Activated CD8-positive, alpha-beta T cell treated with anti-CD3 and anti-CD28 coated beads for 36 hours (primary cell): ENCODE results near the gene RXRA. TPM values are rescaled to one million over a fixed set of nuclear protein-coding genes. Genes with fewer than 3 reads are reported as not detected.

Experiments used
- ATAC-seq: fragments of 200-7000 bp; cut with Tn5 transposase; one replicate; pipeline ENCODE4 v1.10.0; 2021; ENCODE audit warnings: mild to moderate bottlenecking, moderate library complexity
- CTCF ChIA-PET: fragments of 350-600 bp; sonication (Branson Sonifier 250); formaldehyde crosslinking; loops from one replicate; lab custom pipeline; 2021; ENCODE audit warnings: antibody characterized with exemption; lab: Charles Lee
- POLR2A ChIA-PET: fragments of 350-600 bp; sonication (Branson Sonifier 250); formaldehyde crosslinking; loops from one replicate; lab custom pipeline; 2021; ENCODE audit warnings: antibody characterized with exemption; lab: Charles Lee
- DNase-seq: peaks from one replicate; pipeline ENCODE4 v3.0.0-alpha.2; 2020
- H3K27ac Mint-ChIP-seq: one replicate; pipeline ENCODE4 v1.8.0; 2021; ENCODE audit warnings: mild to moderate bottlenecking, mixed read lengths
- H3K27me3 Mint-ChIP-seq: one replicate; pipeline ENCODE4 v1.8.0; 2021; ENCODE audit warnings: mixed read lengths
- H3K36me3 Mint-ChIP-seq: one replicate; pipeline ENCODE4 v1.8.0; 2021; ENCODE audit warnings: low read depth, mixed read lengths
- H3K4me1 Mint-ChIP-seq: one replicate; pipeline ENCODE4 v1.8.0; 2021; ENCODE audit warnings: low read depth, mixed read lengths
- H3K4me3 Mint-ChIP-seq: one replicate; pipeline ENCODE4 v1.8.0; 2021; ENCODE audit warnings: mild to moderate bottlenecking, moderate library complexity, mixed read lengths
- H3K9me3 Mint-ChIP-seq: one replicate; pipeline ENCODE4 v1.8.0; 2021; ENCODE audit warnings: mixed read lengths
- intact Hi-C: fragments of 100-400 bp; cut with micrococcal nuclease; formaldehyde crosslinking; loops from one replicate; pipeline ENCODE4 v1.10.0; 2022
- total RNA-seq, 2 experiments: library from RNA; stranded (reverse); gene quantifications; one replicate each; pipeline ENCODE4 v1.2.3, GENCODE V29; 2021
- TF ChIP-seq, protein P1 (sequence below): fragments of 200-600 bp; IDR thresholded peaks from one replicate; pipeline ENCODE4 v1.8.0; 2022; ENCODE audit warnings: antibody characterized with exemption, mild to moderate bottlenecking

The RXRA gene
- total RNA-seq, 2 experiments from 2014 or later = 23.2 to 23.8 TPM

DNA sequence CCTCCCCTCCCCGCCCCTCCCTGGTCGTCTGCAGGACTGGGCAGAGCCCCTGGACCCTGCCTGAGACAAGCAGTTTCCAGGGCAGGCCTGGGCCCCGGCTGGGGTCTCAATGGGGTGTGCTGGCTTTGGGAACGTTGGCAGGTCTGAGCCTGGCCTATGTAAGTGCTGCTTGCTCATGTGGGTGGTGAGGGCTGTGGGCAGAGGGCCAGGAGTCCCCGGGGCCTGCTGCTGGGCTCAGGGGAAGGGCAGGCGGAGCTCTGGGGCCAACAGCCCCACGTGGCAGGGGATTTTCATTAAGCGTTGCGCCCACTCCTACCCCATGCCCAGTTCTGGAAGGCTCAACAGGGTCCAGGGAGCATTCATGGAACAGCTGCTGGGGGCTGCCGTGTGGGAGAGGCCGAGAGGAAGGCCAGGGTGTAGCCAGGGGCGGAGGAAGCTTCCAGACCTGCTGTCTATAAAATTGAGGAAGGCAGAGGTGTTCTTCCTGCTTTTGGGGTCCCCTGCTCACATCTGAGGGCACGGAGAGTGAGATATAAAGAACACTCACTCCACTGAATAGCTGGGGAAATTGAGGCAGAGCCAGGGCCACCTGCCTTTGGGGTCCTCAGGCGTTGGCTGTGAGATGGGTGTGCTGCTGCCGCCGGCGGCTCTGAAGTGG is 32.5 kb downstream of the RXRA start:
- POLR2A ChIA-PET = no interaction called here
- no peak overlapping the region for H3K27ac Mint-ChIP-seq
- DNase-seq = no peak
- H3K36me3 Mint-ChIP-seq = no peaks in the 10 kb centered on the region
- TF ChIP-seq, protein P1, sequence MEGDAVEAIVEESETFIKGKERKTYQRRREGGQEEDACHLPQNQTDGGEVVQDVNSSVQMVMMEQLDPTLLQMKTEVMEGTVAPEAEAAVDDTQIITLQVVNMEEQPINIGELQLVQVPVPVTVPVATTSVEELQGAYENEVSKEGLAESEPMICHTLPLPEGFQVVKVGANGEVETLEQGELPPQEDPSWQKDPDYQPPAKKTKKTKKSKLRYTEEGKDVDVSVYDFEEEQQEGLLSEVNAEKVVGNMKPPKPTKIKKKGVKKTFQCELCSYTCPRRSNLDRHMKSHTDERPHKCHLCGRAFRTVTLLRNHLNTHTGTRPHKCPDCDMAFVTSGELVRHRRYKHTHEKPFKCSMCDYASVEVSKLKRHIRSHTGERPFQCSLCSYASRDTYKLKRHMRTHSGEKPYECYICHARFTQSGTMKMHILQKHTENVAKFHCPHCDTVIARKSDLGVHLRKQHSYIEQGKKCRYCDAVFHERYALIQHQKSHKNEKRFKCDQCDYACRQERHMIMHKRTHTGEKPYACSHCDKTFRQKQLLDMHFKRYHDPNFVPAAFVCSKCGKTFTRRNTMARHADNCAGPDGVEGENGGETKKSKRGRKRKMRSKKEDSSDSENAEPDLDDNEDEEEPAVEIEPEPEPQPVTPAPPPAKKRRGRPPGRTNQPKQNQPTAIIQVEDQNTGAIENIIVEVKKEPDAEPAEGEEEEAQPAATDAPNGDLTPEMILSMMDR = no peak
- no peaks in the 10 kb centered on the region for H3K27me3 Mint-ChIP-seq
- no peak for ATAC-seq
- intact Hi-C loops = no loop called here
- H3K9me3 Mint-ChIP-seq = no peaks in the 10 kb centered on the region
- H3K4me1 Mint-ChIP-seq = no peaks in the 10 kb centered on the region
- CTCF ChIA-PET = no interaction called here
- no peak overlapping the region for H3K4me3 Mint-ChIP-seq

DNA sequence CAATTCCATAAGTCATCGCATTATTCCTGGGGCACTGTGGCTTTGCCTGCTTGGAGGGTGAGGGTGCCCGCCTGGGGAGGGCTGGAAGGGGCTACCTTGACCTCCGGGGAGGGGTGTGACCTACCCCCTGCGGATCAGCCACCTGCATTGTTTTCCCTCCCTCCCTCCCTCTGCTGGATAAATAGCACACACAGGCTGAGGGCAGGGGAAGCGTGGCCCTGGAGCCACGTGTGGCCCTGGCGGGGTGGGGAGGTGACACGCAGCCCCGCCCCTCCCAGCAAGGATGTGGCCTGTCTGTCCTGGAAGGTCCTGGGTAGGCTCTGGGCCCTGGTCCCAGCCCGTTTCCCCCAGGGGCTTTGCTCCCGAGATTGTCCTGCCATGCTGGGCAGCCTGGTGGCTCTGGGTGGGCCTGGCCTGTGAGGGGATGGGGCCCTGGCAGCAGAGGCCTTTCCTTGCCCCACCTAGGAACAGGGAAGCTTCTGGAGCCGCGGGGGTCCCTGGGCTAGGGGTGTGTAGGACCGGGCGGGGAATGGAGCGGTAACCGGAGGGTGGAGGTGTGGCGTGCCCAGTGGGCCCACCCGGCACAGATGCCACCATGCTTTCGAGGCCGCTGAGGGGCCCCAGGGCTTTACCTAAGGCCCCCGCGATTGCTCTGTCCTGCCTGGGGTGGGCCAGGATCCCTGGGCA is 33.4 kb downstream of the RXRA start:
- intact Hi-C loops = no loop called here
- Mint-ChIP-seq H3K27me3 (no peaks in the 10 kb centered on the region), H3K27ac (no peak overlapping the region), H3K36me3 (no peaks in the 10 kb centered on the region), H3K4me3 (no peak overlapping the region), H3K9me3 (no peaks in the 10 kb centered on the region), H3K4me1 (no peaks in the 10 kb centered on the region)
- ATAC-seq (no peak), DNase-seq (no peak)
- ChIA-PET CTCF (no interaction called here), POLR2A (no interaction called here)
- TF ChIP-seq, protein P1 = no peak

DNA sequence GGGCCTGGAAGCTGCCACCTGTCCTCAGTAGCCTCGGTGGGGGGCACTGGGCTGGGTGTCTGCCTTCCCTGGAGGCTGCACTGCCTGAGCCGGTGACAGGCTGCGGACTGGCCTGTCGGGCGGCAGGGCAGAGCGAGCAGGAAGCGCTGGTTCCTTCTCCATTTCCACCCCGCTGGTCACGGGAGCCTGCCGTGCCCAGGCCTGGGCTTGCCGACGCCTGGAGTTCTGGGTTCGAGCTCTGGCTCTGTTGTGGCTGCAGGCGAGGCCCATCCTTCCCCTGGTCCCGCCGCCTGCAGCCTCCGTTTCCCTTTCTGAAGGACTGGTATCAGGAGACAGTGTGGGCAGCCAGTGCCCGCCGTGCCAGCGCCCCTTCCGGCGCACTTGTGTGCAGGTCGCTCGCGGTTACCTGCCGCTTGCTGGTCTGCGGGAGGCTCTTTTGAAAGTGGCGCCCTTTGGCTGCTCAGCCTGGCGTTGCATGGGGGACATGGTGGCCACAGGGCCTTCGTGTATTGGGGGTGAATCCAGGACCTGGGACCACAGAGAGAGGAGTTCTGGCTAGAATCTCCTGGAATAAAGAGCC is 34.0 kb downstream of the RXRA start:
- Mint-ChIP-seq H3K9me3 (no peaks in the 10 kb centered on the region), H3K36me3 (no peaks in the 10 kb centered on the region), H3K4me1 (no peaks in the 10 kb centered on the region), H3K27ac (no peak overlapping the region), H3K27me3 (no peaks in the 10 kb centered on the region), H3K4me3 (no peak overlapping the region)
- ATAC-seq (no peak), DNase-seq (no peak)
- ChIA-PET POLR2A (no interaction called here), CTCF (no interaction called here)
- intact Hi-C loops = no loop called here
- TF ChIP-seq, protein P1 = no peak

DNA sequence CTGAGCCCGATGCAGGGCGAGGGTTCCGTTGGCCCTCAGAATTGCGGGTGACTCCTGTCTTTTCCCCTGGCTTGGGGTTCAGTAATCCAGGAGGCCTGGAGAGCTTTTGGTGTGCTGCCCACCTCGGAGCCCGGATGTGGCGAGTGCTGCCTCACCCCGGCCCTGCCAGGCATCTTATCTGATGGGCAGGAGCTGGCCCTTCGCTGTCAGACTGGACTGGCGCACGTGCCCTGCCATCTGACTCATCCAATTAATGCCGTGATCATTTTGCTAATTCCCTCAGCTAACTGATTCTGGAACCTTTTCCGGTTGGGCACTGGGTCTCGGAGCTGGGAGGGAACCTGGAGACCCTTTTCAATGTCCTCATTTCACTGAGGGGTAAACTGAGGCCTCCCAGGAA is 34.6 kb downstream of the RXRA start:
- Mint-ChIP-seq H3K27me3 (no peaks in the 10 kb centered on the region), H3K27ac (no peak overlapping the region), H3K4me3 (no peak overlapping the region), H3K4me1 (no peaks in the 10 kb centered on the region), H3K9me3 (no peaks in the 10 kb centered on the region), H3K36me3 (no peaks in the 10 kb centered on the region)
- TF ChIP-seq, protein P1 = no peak
- DNase-seq (no peak), ATAC-seq (no peak)
- ChIA-PET CTCF (interaction anchor here (1.3 kb wide), 1 partner anchor 19 kb away, joined by 3 read pairs; no protein-coding TSS in a partner anchor), POLR2A (no interaction called here)
- intact Hi-C loops = no loop called here

DNA sequence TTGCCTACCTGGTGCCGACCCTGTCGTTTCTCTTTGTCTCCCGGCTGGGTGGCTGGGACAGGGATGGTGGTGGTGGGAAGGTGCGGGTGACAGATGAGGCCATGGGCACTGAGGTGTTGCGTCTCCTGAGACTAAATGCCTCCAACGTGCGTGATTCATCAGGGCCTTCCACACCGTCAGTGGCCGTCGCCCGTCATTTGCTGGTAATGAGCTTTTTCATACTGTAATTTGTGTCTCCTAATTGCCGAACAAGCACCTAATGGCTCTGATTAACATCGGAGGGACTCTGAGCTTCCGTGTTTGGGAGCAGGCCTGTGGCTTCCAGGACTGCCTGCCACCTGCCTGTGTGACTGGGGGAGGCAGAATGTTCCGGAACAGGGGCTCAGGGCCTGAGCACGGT is 35.2 kb downstream of the RXRA start:
- intact Hi-C loops = no loop called here

More for the DNA sequence above, 35.2 kb downstream of the RXRA start:
- H3K27me3 Mint-ChIP-seq = no peaks in the 10 kb centered on the region
- DNase-seq (no peak), ATAC-seq (no peak)
- TF ChIP-seq, protein P1 = no peak
- H3K27ac Mint-ChIP-seq = no peak overlapping the region
- H3K9me3 Mint-ChIP-seq = no peaks in the 10 kb centered on the region
- no peak overlapping the region for H3K4me3 Mint-ChIP-seq
- ChIA-PET POLR2A (no interaction called here), CTCF (interaction anchor here (1.3 kb wide), 1 partner anchor 19 kb away, joined by 3 read pairs; no protein-coding TSS in a partner anchor)
- H3K36me3 Mint-ChIP-seq = no peaks in the 10 kb centered on the region
- no peaks in the 10 kb centered on the region for H3K4me1 Mint-ChIP-seq
